Effector memory CD8-positive, alpha-beta T cell (primary cell): Measurements from ENCODE around the gene FCMR.
"Not testable (repeated sequence)": the region's sequence is repeated elsewhere in the genome, so short reads cannot be mapped to it uniquely, and the experiment has no call there.

Experiments used
- ATAC-seq: fragments of 150-1000 bp; cut with Tn5 transposase; replicated peaks from 2 replicates; pipeline ENCODE4 v1.10.0; 2021; ENCODE audit warnings: mild to moderate bottlenecking, moderate library complexity
- DNase-seq, 3 experiments: peaks; one replicate each; pipeline ENCODE4 v3.0.0; 2021
- H3K27ac Mint-ChIP-seq, 2 donors: one replicate each; pipeline ENCODE4 v1.8.0; 2022; ENCODE audit warnings: mild to moderate bottlenecking in 2 of 2, mixed read lengths in 2 of 2, moderate library complexity in 2 of 2
- H3K27me3 Mint-ChIP-seq, 2 donors: one replicate each; pipeline ENCODE4 v1.8.0; 2022; ENCODE audit warnings: mixed read lengths in 2 of 2
- H3K36me3 Mint-ChIP-seq: one replicate; pipeline ENCODE4 v1.8.0; 2022; ENCODE audit warnings: mild to moderate bottlenecking, moderate library complexity, mixed read lengths; ENCODE audit not compliant: insufficient read depth
- H3K4me1 Mint-ChIP-seq, 2 donors: one replicate each; pipeline ENCODE4 v1.8.0; 2022; ENCODE audit warnings: low read depth in 2 of 2, mixed read lengths in 2 of 2
- H3K4me3 Mint-ChIP-seq, 2 donors: one replicate each; pipeline ENCODE4 v1.8.0; 2022; ENCODE audit warnings: mild to moderate bottlenecking in 2 of 2, mixed read lengths in 2 of 2, moderate library complexity in 2 of 2
- H3K9me3 Mint-ChIP-seq, 2 donors: one replicate each; pipeline ENCODE4 v1.8.0; 2022; ENCODE audit warnings: mixed read lengths in 2 of 2

The FCMR gene

GRCh38 chr1:206859082-206859521, 62.6 kb downstream of the FCMR start:
- no peak for ATAC-seq
- Mint-ChIP-seq H3K36me3 (no peaks in the 10 kb centered on the region), H3K9me3 (no peaks in the 10 kb centered on the region), H3K4me1 (peaks cover 0 to 2% of the 10 kb centered on the region in 2 donors), H3K27ac (no peak overlapping the region), H3K27me3 (peaks cover 28 to 37% of the 10 kb centered on the region in 2 donors), H3K4me3 (no peak overlapping the region)
- DNase-seq = no peak

- no peaks in the 10 kb centered on the region for H3K36me3 Mint-ChIP-seq
- no peak overlapping the region for H3K4me3 Mint-ChIP-seq
- DNase-seq (peak in 1 of 3 experiments; percentile 18), ATAC-seq (peak; percentile 58)
- H3K27me3 Mint-ChIP-seq = peaks cover 19 to 26% of the 10 kb centered on the region in 2 donors
- H3K9me3 Mint-ChIP-seq = no peaks in the 10 kb centered on the region
- no peak overlapping the region for H3K27ac Mint-ChIP-seq
- peaks cover 0 to 2% of the 10 kb centered on the region in 2 donors for H3K4me1 Mint-ChIP-seq
Measured at GRCh38 chr1:206856674-206857464, 64.9 kb downstream of the FCMR start.

DNA sequence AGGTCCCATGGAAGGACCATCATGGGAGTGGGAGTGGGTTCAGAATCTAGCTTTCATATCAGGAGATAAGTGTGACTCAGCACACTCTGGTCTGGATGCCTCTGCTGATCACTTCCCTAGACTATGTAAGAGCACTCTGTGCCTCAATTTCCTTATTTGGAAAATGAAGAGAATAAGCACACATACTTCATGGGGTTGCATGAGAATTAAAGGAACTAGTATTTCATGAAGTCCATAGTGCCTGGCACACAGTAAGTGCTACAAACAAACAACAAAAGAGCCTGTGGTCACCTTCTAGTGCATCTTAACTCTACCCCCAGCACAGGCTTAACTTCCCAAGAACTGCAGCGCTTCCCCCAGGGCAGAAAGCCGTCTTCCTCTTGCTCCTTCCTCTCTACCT, 65.9 kb downstream of the FCMR start:
- no peak for ATAC-seq
- DNase-seq = no peak
- H3K4me1 Mint-ChIP-seq = peaks cover 0 to 2% of the 10 kb centered on the region in 2 donors
- peaks cover 16% of the 10 kb centered on the region in 2 donors for H3K27me3 Mint-ChIP-seq
- no peaks in the 10 kb centered on the region for H3K36me3 Mint-ChIP-seq
- no peak overlapping the region for H3K27ac Mint-ChIP-seq
- H3K4me3 Mint-ChIP-seq = no peak overlapping the region
- no peaks in the 10 kb centered on the region for H3K9me3 Mint-ChIP-seq

DNA sequence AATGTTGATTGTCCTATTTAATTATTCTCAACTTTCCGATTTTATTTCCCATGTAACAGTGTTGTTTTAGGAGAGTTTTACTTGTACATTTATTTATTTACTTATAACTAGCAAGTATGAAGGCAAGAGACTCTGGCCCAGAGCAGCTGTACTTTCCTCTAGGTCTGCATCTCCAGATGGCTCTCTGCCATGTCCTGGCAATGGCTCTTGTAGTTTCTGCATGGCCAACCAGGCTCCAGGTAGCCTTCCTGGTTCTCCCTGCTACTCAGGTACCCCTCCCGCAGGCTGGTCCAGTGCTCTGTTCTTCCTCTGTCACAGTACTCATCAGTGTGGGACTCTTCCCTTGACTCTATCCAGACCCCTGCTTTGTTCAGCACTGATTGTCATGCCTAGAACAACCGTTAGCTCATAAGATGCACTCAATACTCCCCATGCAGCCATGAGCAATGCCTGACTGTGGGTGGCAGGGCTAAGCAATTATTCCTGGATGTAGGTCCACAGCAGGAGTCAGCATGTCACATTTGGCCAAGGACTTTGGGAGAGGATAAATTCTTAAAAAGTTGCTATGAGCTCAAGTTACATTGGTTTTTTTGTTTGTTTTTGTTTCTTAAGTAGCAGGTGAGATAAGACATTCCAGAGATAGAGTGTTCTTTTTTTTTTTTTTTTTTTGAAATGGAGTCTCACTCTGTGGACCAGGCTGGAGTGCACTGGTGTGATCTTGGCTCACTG, 67.2 kb downstream of the FCMR start:
- peaks cover 0 to 2% of the 10 kb centered on the region in 2 donors for H3K4me1 Mint-ChIP-seq
- H3K4me3 Mint-ChIP-seq = no peak overlapping the region
- no peaks in the 10 kb centered on the region for H3K9me3 Mint-ChIP-seq
- no peak for ATAC-seq
- no peak overlapping the region for H3K27ac Mint-ChIP-seq
- H3K27me3 Mint-ChIP-seq = peaks cover 9 to 20% of the 10 kb centered on the region in 2 donors
- no peaks in the 10 kb centered on the region for H3K36me3 Mint-ChIP-seq
- no peak for DNase-seq

DNA sequence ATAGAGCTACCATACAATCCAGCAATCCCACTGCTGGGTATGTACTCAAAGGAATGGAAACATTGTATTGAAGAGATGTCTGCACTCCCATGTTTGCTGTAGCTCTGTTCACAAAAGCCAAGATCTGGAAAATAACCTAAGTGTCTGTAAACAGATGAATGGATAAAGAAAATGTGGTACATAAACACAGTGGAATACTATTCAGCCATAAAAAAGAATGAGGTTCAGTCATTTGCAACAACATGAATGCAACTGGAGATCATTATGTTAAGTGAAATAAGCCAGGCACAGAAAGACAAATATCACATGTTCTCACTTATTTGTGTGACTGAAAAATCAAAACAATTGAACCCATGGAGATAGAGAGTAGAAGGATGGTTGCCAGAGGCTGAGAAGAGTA, 68.0 kb downstream of the FCMR start:
- H3K4me3 Mint-ChIP-seq, DNase-seq, H3K4me1 Mint-ChIP-seq, H3K36me3 Mint-ChIP-seq, H3K9me3 Mint-ChIP-seq, ATAC-seq, H3K27ac Mint-ChIP-seq: not testable (repeated sequence)
- H3K27me3 Mint-ChIP-seq = peaks cover 6 to 27% of the 10 kb centered on the region in 2 donors
